Stimulated activated naive B cell treated with anti-CD40 and anti-IgM and Interleukin-4, amounts not matched to agents 10 μg/mL and 1 μg/mL and 100 μg/mL, for 72 hours (primary cell): ENCODE measurements around the gene ACP6.
A peak's percentile ranks its signal among the peaks of the same experiment; 100 is the strongest.
"Not testable (repeated sequence)": the region's sequence is repeated elsewhere in the genome, so short reads cannot be mapped to it uniquely, and the experiment has no call there.

Experiments
- ATAC-seq, 2 donors: fragments of 150-1000 bp; cut with Tn5 transposase; replicated peaks; 2 replicates each; pipeline ENCODE4 v1.10.0; 2021; ENCODE audit warnings: moderate library complexity in 1 of 2
- DNase-seq: peaks from one replicate; pipeline ENCODE4 v3.0.0; 2021
- H3K27ac Mint-ChIP-seq: one replicate; pipeline ENCODE4 v1.8.0; 2022; ENCODE audit warnings: mild to moderate bottlenecking, mixed read lengths
- H3K27me3 Mint-ChIP-seq, 2 donors: one replicate each; pipeline ENCODE4 v1.8.0; 2022; ENCODE audit warnings: mixed read lengths in 2 of 2
- H3K36me3 Mint-ChIP-seq, 2 donors: one replicate each; pipeline ENCODE4 v1.8.0; 2022; ENCODE audit warnings: mixed read lengths in 2 of 2, mild to moderate bottlenecking in 1 of 2
- H3K4me1 Mint-ChIP-seq, 2 donors: one replicate each; pipeline ENCODE4 v1.8.0; 2022; ENCODE audit warnings: mixed read lengths in 2 of 2, mild to moderate bottlenecking in 1 of 2
- H3K4me3 Mint-ChIP-seq, 2 donors: one replicate each; pipeline ENCODE4 v1.8.0; 2022; ENCODE audit warnings: mild to moderate bottlenecking in 2 of 2, mixed read lengths in 2 of 2, moderate library complexity in 1 of 2
- H3K9me3 Mint-ChIP-seq, 2 donors: one replicate each; pipeline ENCODE4 v1.8.0; 2022; ENCODE audit warnings: mixed read lengths in 2 of 2, mild to moderate bottlenecking in 1 of 2

The ACP6 gene

DNA sequence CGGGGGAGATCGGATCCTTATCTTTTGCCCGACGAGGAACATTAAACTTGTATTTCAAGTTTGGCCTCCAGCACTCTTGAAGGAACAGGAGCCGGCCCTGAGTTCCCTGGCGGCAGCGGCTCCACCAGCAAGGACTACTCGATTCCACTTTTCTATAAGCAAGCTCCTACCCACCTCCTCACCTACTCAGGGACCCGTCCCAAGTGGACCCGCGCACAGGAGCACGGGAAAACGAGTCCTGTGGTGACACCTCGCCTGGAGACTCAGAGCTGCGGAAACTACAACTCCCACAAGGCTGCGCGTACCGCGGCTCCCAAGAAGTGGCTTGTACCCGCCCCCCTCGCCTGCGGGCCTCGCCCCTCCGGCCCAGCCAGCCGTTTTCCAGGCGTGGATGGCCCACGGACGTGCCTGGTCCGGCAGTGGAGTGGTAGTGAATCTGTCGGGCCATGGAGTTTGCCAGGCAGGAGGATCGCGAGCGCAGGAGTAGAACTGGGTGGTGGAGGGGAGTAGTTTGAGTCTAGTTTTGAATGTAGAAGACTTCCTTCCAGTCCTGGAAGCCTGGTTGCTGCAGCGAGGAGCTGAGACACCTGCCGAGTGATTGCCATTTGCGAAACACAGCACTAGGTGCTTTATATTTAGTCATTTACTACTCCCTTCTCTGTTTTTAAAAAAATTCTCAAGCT, at the start of gene ACP6:
Gene ACP6, minus strand, starts transcription at position 206 of the 683 bp plus-strand sequence. CDS start 476 bp downstream, outside the sequence.
- Mint-ChIP-seq H3K4me1 (peaks cover 7 to 18% of the 10 kb centered on the region in 2 donors), H3K27ac (peak within 1 kb of the TSS; percentile 49), H3K4me3 (peak within 1 kb of the TSS; percentile 92 to 93), H3K36me3 (no peaks in the 10 kb centered on the region), H3K9me3 (no peaks in the 10 kb centered on the region), H3K27me3 (peaks cover 19 to 20% of the 10 kb centered on the region in 2 donors)
- peak; percentile 86 for DNase-seq
- ATAC-seq: peak; percentile 96 to 97

- peaks cover 26 to 37% of the 10 kb centered on the region in 2 donors for H3K27me3 Mint-ChIP-seq
- peaks cover 4 to 6% of the 10 kb centered on the region in 2 donors for H3K36me3 Mint-ChIP-seq
- peaks cover 4 to 11% of the 10 kb centered on the region in 2 donors for H3K4me1 Mint-ChIP-seq
Observed at GRCh38 chr1:147719711-147720225, 49.4 kb upstream of the ACP6 start.

DNA sequence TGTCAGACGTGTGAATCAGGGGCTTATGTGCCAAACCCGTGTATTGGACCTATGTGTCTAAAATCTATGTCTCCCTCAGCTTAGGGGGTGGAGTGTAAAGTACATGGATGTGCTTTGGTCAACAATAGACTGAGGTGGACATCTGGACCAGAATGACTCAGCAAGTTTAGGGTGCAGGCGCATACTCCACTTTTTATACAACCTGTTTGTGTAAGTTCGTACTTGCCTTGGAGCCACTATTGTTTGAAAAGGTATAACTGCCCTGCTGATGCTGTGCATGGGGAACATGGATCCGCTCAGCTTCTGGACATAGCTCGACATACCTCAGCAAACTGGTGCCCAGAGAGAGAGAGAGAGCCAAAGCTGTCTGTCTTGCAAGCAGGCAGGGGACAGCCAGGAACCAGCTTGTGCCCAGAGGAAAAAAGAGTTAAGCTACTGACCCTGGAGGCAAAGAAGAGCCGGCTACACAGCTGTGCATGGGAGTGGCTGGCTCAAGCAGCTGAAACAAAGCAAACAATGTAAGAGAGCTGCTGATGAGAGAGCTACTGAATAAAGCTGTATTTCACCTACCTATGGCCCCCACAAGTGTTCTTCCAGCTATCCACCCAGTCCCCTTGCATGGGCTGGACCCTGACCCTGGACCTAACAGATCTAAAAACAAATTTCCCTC, 48.8 kb upstream of the ACP6 start:
- Mint-ChIP-seq H3K27me3 (peaks cover 32 to 44% of the 10 kb centered on the region in 2 donors), H3K9me3 (peaks cover 3% of the 10 kb centered on the region in 2 donors), H3K4me3 (no peak overlapping the region), H3K36me3 (peaks cover 4 to 6% of the 10 kb centered on the region in 2 donors), H3K4me1 (peaks cover 4 to 11% of the 10 kb centered on the region in 2 donors), H3K27ac (no peak overlapping the region)
- DNase-seq (no peak), ATAC-seq (no peak)

More at GRCh38 chr1:147719711-147720225, 49.4 kb upstream of the ACP6 start:
- no peak for ATAC-seq
- no peak overlapping the region for H3K4me3 Mint-ChIP-seq
- peaks cover 3% of the 10 kb centered on the region in 2 donors for H3K9me3 Mint-ChIP-seq
- H3K27ac Mint-ChIP-seq: no peak overlapping the region
- DNase-seq: no peak

DNA sequence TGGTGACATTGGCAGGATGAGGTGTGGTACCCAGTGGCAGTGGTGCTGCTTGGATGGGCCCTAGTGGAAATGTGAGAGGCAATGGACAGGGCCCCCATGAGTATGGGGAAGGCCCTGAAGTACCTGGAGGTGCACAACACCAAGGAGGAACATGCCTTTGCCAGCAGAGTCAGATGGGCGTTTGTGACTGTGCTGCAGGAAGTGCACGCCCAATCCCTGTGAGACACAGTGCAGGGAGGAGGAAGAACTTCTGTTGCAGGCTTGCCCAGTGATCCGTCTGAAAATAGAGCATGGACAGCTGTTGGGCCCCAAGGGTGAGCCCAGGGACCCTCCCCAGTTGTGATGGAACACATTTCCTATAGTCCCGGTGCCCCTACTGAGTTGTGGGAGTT, 47.4 kb upstream of the ACP6 start:
- Mint-ChIP-seq H3K27me3 (peaks cover 26 to 40% of the 10 kb centered on the region in 2 donors), H3K27ac (no peak overlapping the region), H3K36me3 (peaks cover 4 to 6% of the 10 kb centered on the region in 2 donors), H3K4me3 (no peak overlapping the region), H3K4me1 (peaks cover 4 to 11% of the 10 kb centered on the region in 2 donors), H3K9me3 (peaks cover 3% of the 10 kb centered on the region in 2 donors)
- ATAC-seq (no peak), DNase-seq (no peak)

DNA sequence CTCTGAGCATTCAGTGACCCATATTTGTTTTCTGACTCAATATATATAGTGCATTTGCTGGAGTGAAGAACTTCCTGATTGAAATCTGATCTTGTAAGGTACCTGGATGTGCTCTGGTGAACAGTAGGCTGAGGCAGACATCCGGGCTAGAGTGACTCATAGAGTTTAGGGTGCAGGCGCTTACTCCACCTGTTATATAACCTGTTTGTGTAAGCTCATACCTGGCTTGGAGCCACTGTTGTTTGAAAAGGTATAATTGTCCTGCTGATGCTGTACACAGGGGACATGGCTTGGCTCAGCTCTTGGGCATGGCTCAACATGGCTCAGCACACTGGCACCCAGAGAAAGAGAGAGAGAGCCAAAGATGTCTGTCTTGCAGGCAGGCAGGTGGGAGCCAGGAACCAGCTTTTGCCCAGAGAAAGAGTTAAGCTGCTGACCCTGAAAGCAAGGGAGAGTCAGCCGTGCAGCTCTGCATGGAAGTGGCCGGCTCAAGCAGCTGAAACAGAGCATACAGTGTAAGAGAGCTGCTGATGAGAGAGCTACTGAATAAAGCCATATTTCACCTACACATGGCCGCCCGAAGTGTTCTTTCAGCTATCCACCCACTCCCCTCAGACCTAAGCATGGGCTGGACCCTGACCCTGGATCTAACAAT, 46.9 kb upstream of the ACP6 start:
- Mint-ChIP-seq H3K4me3 (no peak overlapping the region), H3K36me3 (peaks cover 4 to 6% of the 10 kb centered on the region in 2 donors), H3K27ac (no peak overlapping the region), H3K9me3 (peaks cover 3% of the 10 kb centered on the region in 2 donors), H3K27me3 (peaks cover 30 to 40% of the 10 kb centered on the region in 2 donors), H3K4me1 (peaks cover 4 to 11% of the 10 kb centered on the region in 2 donors)
- ATAC-seq (peak; percentile 58 to 75), DNase-seq (no peak)

GRCh38 chr1:147712605-147713004, 42.3 kb upstream of the ACP6 start:
- no peaks in the 10 kb centered on the region for H3K9me3 Mint-ChIP-seq
- H3K36me3 Mint-ChIP-seq: no peaks in the 10 kb centered on the region
- peaks cover 50 to 63% of the 10 kb centered on the region in 2 donors for H3K27me3 Mint-ChIP-seq
- ATAC-seq (no peak), DNase-seq (no peak)
- no peak overlapping the region for H3K27ac Mint-ChIP-seq
- no peak overlapping the region for H3K4me3 Mint-ChIP-seq
- peaks cover 4 to 7% of the 10 kb centered on the region in 2 donors for H3K4me1 Mint-ChIP-seq

DNA sequence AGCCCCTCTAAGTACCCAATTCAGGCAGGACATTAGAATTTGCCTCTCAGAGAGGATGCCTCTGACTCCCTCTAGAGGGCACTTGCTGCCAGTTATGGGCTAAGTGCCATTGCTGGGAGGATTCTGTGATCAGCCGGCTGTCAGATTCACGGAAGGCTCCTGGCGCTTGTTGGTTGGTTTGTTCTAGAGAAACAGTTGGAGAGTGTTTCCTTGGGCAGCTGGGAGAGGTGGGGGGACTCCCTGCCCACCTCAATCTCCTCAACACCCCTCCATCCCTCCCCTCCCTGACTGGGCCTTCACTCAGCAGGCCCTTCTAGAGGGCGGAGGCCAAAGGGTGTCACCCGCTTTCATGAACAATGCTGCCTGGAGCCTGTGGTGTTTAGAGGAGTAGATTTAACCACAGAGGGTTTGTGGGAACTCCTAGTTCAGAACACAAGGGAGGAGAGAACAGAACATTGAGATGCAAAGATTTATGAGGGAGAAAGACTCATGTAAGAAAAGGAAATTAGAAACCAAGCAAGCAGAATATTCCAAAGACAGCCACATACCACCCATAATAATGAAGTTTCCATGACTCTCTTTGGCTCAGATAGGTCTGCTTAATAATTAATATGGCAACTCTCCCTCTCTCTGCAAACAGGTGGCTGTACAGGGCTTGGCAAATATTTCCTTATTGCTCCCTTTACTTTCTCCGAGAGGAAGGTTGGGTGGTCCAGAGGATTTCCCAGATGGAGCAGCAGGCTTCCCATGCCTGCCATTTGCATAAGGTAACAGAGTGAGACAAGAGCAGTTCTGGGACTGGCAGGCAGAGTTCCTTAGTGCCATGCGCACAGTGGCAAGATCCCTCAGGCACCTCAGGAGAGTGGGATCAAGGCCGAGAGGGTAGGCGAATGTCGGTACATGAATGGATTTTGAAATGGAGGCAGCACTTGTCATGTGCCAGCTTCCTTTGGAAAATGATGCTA, 30.0 kb upstream of the ACP6 start:
- DNase-seq: peak; percentile 26
- H3K27ac Mint-ChIP-seq: no peak overlapping the region
- H3K36me3 Mint-ChIP-seq: no peaks in the 10 kb centered on the region
- peak overlapping the region in 1 of 2 donors; percentile 35 for H3K4me3 Mint-ChIP-seq
- peak; percentile 87 to 92 for ATAC-seq
- peaks cover 10 to 27% of the 10 kb centered on the region in 2 donors for H3K27me3 Mint-ChIP-seq
- peaks cover 0 to 2% of the 10 kb centered on the region in 2 donors for H3K9me3 Mint-ChIP-seq
- peaks cover 5 to 10% of the 10 kb centered on the region in 2 donors for H3K4me1 Mint-ChIP-seq

GRCh38 chr1:147699686-147700041, 29.3 kb upstream of the ACP6 start:
- Mint-ChIP-seq H3K4me1 (peaks cover 5 to 10% of the 10 kb centered on the region in 2 donors), H3K27ac (no peak overlapping the region), H3K4me3 (no peak overlapping the region)

DNA sequence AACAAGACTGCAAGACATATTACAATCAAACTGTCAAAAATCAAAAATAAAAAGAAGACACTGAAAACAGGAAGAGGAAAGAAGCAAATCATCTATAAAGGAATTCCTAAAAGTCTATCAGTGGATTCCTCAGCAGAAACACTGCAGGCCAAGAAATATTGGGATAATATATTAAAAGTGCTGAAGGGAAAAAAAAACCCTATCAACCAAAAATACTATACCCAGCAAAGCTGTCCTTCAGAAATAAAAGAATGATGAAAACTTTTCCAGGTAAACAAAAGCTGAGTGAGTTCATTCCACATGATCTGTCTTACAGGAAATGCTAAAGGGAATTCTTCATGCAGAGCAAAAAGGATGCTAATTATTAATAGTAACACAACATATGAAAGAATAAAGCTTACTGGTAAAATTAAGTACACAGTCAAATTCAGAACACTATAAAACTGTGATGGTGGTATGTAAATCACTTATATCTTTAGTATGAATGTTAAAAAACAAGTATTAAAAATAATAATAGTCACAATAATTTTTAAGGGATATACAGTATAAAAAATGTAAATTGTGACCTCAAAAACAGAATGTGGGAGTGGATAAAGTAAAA, 12.9 kb upstream of the ACP6 start:
- no peak overlapping the region for H3K27ac Mint-ChIP-seq
- peaks cover 19 to 21% of the 10 kb centered on the region in 2 donors for H3K9me3 Mint-ChIP-seq
- no peak overlapping the region for H3K4me3 Mint-ChIP-seq
- H3K36me3 Mint-ChIP-seq: peaks cover 6 to 11% of the 10 kb centered on the region in 2 donors
- DNase-seq (no peak), ATAC-seq (no peak)
- no peaks in the 10 kb centered on the region for H3K4me1 Mint-ChIP-seq
- peaks cover 22 to 26% of the 10 kb centered on the region in 2 donors for H3K27me3 Mint-ChIP-seq

More at GRCh38 chr1:147699686-147700041, 29.3 kb upstream of the ACP6 start:
- Mint-ChIP-seq H3K27me3 (peaks cover 10 to 27% of the 10 kb centered on the region in 2 donors), H3K36me3 (no peaks in the 10 kb centered on the region), H3K9me3 (no peaks in the 10 kb centered on the region)
- peak in 1 of 2 donors; percentile 16 for ATAC-seq
- no peak for DNase-seq

GRCh38 chr1:147680608-147681235, 10.4 kb upstream of the ACP6 start:
- H3K4me3 Mint-ChIP-seq, H3K27ac Mint-ChIP-seq: not testable (repeated sequence)
- peaks cover 22 to 25% of the 10 kb centered on the region in 2 donors for H3K9me3 Mint-ChIP-seq

GRCh38 chr1:147677681-147678080, 7.4 kb upstream of the ACP6 start:
- peaks cover 12 to 14% of the 10 kb centered on the region in 2 donors for H3K9me3 Mint-ChIP-seq
- not testable (repeated sequence) for H3K36me3 Mint-ChIP-seq, H3K4me1 Mint-ChIP-seq, H3K4me3 Mint-ChIP-seq, ATAC-seq, H3K27ac Mint-ChIP-seq, DNase-seq
- H3K27me3 Mint-ChIP-seq: peaks cover 22 to 26% of the 10 kb centered on the region in 2 donors

More at GRCh38 chr1:147680608-147681235, 10.4 kb upstream of the ACP6 start:
- Mint-ChIP-seq H3K36me3 (peaks cover 6 to 11% of the 10 kb centered on the region in 2 donors), H3K27me3 (peaks cover 14 to 19% of the 10 kb centered on the region in 2 donors)
- DNase-seq, ATAC-seq, H3K4me1 Mint-ChIP-seq: not testable (repeated sequence)

DNA sequence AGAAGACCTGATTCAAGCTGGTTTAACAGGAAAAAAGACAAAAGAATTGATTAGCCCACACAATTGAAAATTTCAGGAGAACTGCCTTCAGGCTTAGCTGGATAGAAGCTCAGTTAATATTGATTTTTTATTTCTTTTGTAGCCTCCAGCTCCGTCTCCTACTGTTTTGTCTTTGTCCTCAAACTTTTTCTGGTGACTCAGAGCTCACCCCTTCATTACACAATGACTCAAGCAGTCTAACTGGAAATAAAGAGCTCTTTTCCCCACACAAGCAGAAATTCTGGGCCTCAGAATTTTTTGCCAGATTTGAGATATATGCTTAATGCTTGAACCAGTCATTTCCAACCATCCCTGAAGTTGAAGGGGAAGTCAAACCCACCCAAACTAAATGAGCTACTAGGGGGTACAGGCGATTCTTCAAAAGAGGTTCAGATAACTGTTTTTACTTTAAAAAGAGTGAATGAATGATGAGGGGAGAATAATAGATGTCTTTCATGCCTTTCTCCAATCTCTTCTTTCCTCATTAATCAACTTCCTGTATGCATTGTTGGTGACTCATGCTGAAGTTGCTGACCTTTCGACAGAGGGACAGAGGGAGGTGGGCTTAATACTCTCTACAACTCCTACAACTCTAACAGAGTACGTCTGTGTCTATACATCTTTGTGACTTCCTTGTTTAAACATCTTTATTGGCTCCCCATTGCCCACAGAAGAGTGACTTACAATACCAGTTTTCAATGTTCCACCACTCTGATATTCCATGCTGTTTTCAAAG, 6.2 kb upstream of the ACP6 start:
- H3K4me3 Mint-ChIP-seq: no peak overlapping the region
- DNase-seq (no peak), ATAC-seq (no peak)
- H3K9me3 Mint-ChIP-seq: peaks cover 7% of the 10 kb centered on the region in 2 donors
- no peaks in the 10 kb centered on the region for H3K36me3 Mint-ChIP-seq
- peaks cover 19 to 26% of the 10 kb centered on the region in 2 donors for H3K27me3 Mint-ChIP-seq
- H3K4me1 Mint-ChIP-seq: no peaks in the 10 kb centered on the region
- no peak overlapping the region for H3K27ac Mint-ChIP-seq
